Esophagus squamous epithelium (tissue), 5 donors: ENCODE results near the gene MEPE. TPM values are rescaled to one million over a fixed set of nuclear protein-coding genes. Genes with fewer than 3 reads are reported as not detected.

Source experiments
- DNase-seq: peaks from one replicate; lab custom pipeline; 2025; lab: John Stamatoyannopoulos, UW
- H3K27ac ChIP-seq, 4 donors: fragments of 200-600 bp; sonication (generic); one replicate each; pipeline ENCODE4 v1.5.1; 2016 to 2019; ENCODE audit warnings: mild to moderate bottlenecking in 1 of 4
- H3K27me3 ChIP-seq, 4 donors: fragments of 200-600 bp; sonication (generic); 1 replicate in 3 of 4; 2 replicates in 1 of 4; pipeline versions ENCODE4 v1.5.1 to v1.6.0; 2017 to 2021; ENCODE audit warnings: antibody characterized with exemption in 1 of 4
- H3K36me3 ChIP-seq, 3 donors: fragments of 200-600 bp; sonication (generic); one replicate each; pipeline ENCODE4 v1.5.1; 2016 to 2019
- H3K4me1 ChIP-seq, 3 donors: fragments of 200-600 bp; sonication (generic); one replicate each; pipeline ENCODE4 v1.5.1; 2017 to 2019
- H3K4me3 ChIP-seq, 4 donors: fragments of 200-600 bp; sonication (generic); 1 replicate in 3 of 4; 2 replicates in 1 of 4; pipeline ENCODE4 v1.5.1; 2016 to 2019; ENCODE audit warnings: mild to moderate bottlenecking in 2 of 4, moderate library complexity in 1 of 4
- H3K9me3 ChIP-seq, 3 donors: fragments of 200-600 bp; sonication (generic); one replicate each; pipeline ENCODE4 v1.5.1; 2016 to 2019
- POLR2A ChIP-seq, 4 donors: fragments of 450-650 bp; IDR thresholded peaks; one replicate each; pipeline ENCODE4 v1.6.1; 2017; ENCODE audit warnings: antibody characterized with exemption in 4 of 4, mild to moderate bottlenecking in 4 of 4, moderate library complexity in 3 of 4
- WGBS, 2 donors: methylation state at CpG; one replicate each; pipeline ENCODE4 v1.1.5; 2018; 5-methylcytosine and 5-hydroxymethylcytosine counted together
- intact Hi-C: fragments of 100-400 bp; cut with DNase I; formaldehyde crosslinking; loops from one replicate; pipeline ENCODE4 v1.15.0; 2022
- total RNA-seq, 4 donors: library from RNA; depleted of rRNA; stranded (reverse); fragments of >200 nt; gene quantifications; one replicate each; pipeline ENCODE4 v1.1.0, GENCODE V29; 2016
- TF ChIP-seq, protein P1 (sequence below), 6 experiments: fragments of 450-650 bp in 4 of 6; fragments of 200-600 bp in 2 of 6; sonication (generic) in 2 of 6; IDR thresholded peaks; one replicate each; pipeline ENCODE4 v1.5.1; 2016 to 2019; ENCODE audit warnings: antibody characterized with exemption in 6 of 6, mild to moderate bottlenecking in 4 of 6, moderate library complexity in 4 of 6
- donor health status: DM: yes; HTN: yes; CAD: no.

MEPE gene
- total RNA-seq, result not detected

- Histone ChIP-seq H3K9me3 (no peaks in the 10 kb centered on the region), H3K4me1 (no peaks in the 10 kb centered on the region), H3K36me3 (no peaks in the 10 kb centered on the region), H3K4me3 (no peak within 1 kb of the TSS), H3K27ac (no peak within 1 kb of the TSS), H3K27me3 (no peaks in the 10 kb centered on the region)
- 91 to 94% methylated on average over 2 of the region's 2 CpGs for WGBS, 2 donors
- DNase-seq, result no peak
- intact Hi-C loops, result no loop called here
- TF ChIP-seq POLR2A (IDR thresholded peaks at IDR 0.05), result no peak
- TF ChIP-seq, protein P1, sequence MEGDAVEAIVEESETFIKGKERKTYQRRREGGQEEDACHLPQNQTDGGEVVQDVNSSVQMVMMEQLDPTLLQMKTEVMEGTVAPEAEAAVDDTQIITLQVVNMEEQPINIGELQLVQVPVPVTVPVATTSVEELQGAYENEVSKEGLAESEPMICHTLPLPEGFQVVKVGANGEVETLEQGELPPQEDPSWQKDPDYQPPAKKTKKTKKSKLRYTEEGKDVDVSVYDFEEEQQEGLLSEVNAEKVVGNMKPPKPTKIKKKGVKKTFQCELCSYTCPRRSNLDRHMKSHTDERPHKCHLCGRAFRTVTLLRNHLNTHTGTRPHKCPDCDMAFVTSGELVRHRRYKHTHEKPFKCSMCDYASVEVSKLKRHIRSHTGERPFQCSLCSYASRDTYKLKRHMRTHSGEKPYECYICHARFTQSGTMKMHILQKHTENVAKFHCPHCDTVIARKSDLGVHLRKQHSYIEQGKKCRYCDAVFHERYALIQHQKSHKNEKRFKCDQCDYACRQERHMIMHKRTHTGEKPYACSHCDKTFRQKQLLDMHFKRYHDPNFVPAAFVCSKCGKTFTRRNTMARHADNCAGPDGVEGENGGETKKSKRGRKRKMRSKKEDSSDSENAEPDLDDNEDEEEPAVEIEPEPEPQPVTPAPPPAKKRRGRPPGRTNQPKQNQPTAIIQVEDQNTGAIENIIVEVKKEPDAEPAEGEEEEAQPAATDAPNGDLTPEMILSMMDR (IDR thresholded peaks at IDR 0.05), result no peak
Observed at GRCh38 chr4:87832669-87833068, at the start of gene MEPE. Gene MEPE, plus strand, starts transcription at chr4:87832969. Its CDS starts 1,746 bp downstream, at chr4:87834715.

GRCh38 chr4:87783781-87784180 lies 49.0 kb upstream of the MEPE start:
- Histone ChIP-seq H3K4me3 (no peak overlapping the region), H3K36me3 (no peaks in the 10 kb centered on the region), H3K27ac (no peak overlapping the region), H3K4me1 (no peaks in the 10 kb centered on the region), H3K9me3 (no peaks in the 10 kb centered on the region), H3K27me3 (no peaks in the 10 kb centered on the region)
- 83 to 95% methylated on average over 2 of the region's 2 CpGs for WGBS, 2 donors
- intact Hi-C loops, result no loop called here
- no peak for DNase-seq
- TF ChIP-seq, protein P1 (IDR thresholded peaks at IDR 0.05), result no peak
- TF ChIP-seq POLR2A (IDR thresholded peaks at IDR 0.05), result no peak

DNA sequence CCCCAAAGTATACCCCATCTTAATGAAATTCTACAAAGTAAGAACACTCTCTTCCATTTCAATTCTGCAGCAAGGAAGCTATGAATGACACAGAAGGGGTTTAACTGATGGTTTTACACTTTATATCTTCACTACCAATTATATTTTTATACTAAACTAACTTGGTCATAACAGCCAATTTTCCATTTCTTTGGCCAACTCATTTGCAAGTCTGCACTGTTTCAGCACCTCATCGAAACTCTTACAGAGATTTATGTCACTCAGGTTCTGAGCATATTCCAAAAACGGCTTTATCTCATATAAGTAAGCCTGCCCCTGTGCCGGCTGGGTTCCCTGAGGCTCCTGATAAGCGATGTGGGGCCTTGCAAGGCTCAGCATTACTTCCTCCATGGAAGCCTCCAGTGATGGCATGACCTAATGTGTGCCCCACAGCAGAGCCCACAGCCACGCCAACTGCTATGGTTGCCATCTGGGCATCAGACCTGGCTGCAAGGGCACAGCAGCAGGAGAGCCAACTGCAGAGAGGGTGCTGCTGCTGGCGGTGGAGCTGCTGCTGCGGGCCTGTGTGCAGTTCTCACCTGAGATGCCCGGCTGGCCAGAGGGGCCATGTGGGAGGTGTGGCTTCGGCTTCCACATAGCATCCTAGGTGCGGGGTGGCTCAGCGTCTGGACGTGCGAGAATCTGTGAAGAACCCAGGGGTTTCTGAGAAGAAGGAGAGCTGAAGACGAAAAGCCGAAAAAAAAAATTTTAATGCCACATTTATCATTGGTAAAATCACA lies 46.8 kb upstream of the MEPE start:
- no peaks in the 10 kb centered on the region for H3K9me3 ChIP-seq
- H3K27me3 ChIP-seq, result no peaks in the 10 kb centered on the region
- no peak overlapping the region for H3K27ac ChIP-seq
- H3K36me3 ChIP-seq, result no peaks in the 10 kb centered on the region
- intact Hi-C loops, result no loop called here
- 82 to 88% methylated on average over 7 to 12 of the region's 15 CpGs for WGBS, 2 donors
- H3K4me3 ChIP-seq, result no peak overlapping the region
- H3K4me1 ChIP-seq, result no peaks in the 10 kb centered on the region
- TF ChIP-seq POLR2A (IDR thresholded peaks at IDR 0.05), result no peak
- TF ChIP-seq, protein P1 (IDR thresholded peaks at IDR 0.05), result no peak
- DNase-seq, result no peak

- Histone ChIP-seq H3K27ac (no peak within 1 kb of the TSS), H3K27me3 (no peaks in the 10 kb centered on the region), H3K4me3 (no peak within 1 kb of the TSS), H3K9me3 (no peaks in the 10 kb centered on the region), H3K4me1 (no peaks in the 10 kb centered on the region), H3K36me3 (no peaks in the 10 kb centered on the region)
- no peak for DNase-seq
- intact Hi-C loops, result no loop called here
- no peak for TF ChIP-seq POLR2A (IDR thresholded peaks at IDR 0.05)
- TF ChIP-seq, protein P1 (IDR thresholded peaks at IDR 0.05), result no peak
- 26 to 29% methylated on average over 4 of the region's 4 CpGs for WGBS, 2 donors
Observed at GRCh38 chr4:87799301-87800113, 33.3 kb upstream of the MEPE start, which contains the start of gene IBSP. Gene IBSP, plus strand, starts transcription at chr4:87799554. Its CDS starts 2,808 bp downstream, at chr4:87802362.

DNA sequence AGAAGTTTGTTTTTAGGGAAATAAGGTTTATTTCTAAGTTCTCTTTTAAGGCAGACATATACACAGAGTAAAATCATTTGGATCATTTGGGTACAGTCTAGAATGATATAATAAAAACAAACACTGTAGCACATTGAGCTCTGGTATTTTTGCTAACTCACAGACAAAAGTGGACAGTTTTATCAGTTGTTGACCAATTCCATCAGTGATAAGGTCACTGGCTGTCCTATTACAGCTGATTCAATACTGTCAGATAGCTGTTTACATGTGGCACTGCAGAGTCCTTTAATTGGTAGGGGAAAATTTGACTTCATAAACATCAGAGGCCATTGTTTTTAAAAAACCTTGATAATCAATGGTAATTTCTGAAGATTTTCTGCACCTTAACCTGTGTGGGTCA lies 29.9 kb upstream of the MEPE start:
- no peak for TF ChIP-seq POLR2A (IDR thresholded peaks at IDR 0.05)
- TF ChIP-seq, protein P1 (IDR thresholded peaks at IDR 0.05), result no peak
- Histone ChIP-seq H3K36me3 (no peaks in the 10 kb centered on the region), H3K4me3 (no peak overlapping the region), H3K9me3 (no peaks in the 10 kb centered on the region), H3K27me3 (no peaks in the 10 kb centered on the region), H3K27ac (no peak overlapping the region), H3K4me1 (no peaks in the 10 kb centered on the region)
- no peak for DNase-seq
- intact Hi-C loops, result no loop called here
